Measurements from ENCODE around the gene ZNF787.

- TF ChIP-seq POLR2AphosphoS5 (IDR thresholded peaks at IDR 0.05; ENCODE audit: low read depth, low read length) (no peak), SIN3A (IDR thresholded peaks at IDR 0.05; ENCODE audit: borderline replicate concordance, insufficient read depth, low read depth, low read length) (no peak), REST (IDR thresholded peaks at IDR 0.05; ENCODE audit: insufficient read depth in 1 of 2, low read depth in 2 of 2, low read length in 1 of 2) (no peak)
- TF ChIP-seq, protein P1, sequence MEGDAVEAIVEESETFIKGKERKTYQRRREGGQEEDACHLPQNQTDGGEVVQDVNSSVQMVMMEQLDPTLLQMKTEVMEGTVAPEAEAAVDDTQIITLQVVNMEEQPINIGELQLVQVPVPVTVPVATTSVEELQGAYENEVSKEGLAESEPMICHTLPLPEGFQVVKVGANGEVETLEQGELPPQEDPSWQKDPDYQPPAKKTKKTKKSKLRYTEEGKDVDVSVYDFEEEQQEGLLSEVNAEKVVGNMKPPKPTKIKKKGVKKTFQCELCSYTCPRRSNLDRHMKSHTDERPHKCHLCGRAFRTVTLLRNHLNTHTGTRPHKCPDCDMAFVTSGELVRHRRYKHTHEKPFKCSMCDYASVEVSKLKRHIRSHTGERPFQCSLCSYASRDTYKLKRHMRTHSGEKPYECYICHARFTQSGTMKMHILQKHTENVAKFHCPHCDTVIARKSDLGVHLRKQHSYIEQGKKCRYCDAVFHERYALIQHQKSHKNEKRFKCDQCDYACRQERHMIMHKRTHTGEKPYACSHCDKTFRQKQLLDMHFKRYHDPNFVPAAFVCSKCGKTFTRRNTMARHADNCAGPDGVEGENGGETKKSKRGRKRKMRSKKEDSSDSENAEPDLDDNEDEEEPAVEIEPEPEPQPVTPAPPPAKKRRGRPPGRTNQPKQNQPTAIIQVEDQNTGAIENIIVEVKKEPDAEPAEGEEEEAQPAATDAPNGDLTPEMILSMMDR (IDR thresholded peaks at IDR 0.05), result no peak
Measured at GRCh38 chr19:56133858-56134653, 13.0 kb upstream of the ZNF787 start.

Data from Panc1 (cell line).